Measurements from ENCODE around the gene BNIP5.

GRCh38 chr6:36339146-36339545, 2.5 kb upstream of the BNIP5 start:
- no peak for TF ChIP-seq CTCF (conservative IDR thresholded peaks at IDR 0.05)
- TF ChIP-seq ZFX (IDR thresholded peaks at IDR 0.05): no peak
